Adipocyte (in vitro differentiated cells): Measurements from ENCODE around the gene MUL1.
A peak's percentile ranks its signal among the peaks of the same experiment; 100 is the strongest.

Source experiments
- DNase-seq: peaks from one replicate; pipeline ENCODE4 v3.0.0-alpha.2; 2015; ENCODE audit warnings: low read depth
- H3K27me3 ChIP-seq: replicated peaks from 2 replicates; pipeline ENCODE4 v1.7.0; 2013; ENCODE audit warnings: mild to moderate bottlenecking, low read length, moderate library complexity; ENCODE audit not compliant: control insufficient read depth, insufficient read depth
- H3K36me3 ChIP-seq: 2 replicates; pipeline ENCODE4 v1.7.0; 2013; ENCODE audit warnings: low read length, mild to moderate bottlenecking, moderate library complexity; ENCODE audit not compliant: control insufficient read depth, insufficient read depth, severe bottlenecking
- H3K4me1 ChIP-seq: 2 replicates; pipeline ENCODE4 v1.7.0; 2013; ENCODE audit warnings: mild to moderate bottlenecking, low read length, moderate library complexity; ENCODE audit not compliant: control insufficient read depth, insufficient read depth
- H3K4me3 ChIP-seq: 2 replicates; pipeline ENCODE4 v1.7.0; 2013; ENCODE audit warnings: mild to moderate bottlenecking, low read length, moderate library complexity
- H3K9ac ChIP-seq: 2 replicates; pipeline ENCODE4 v1.7.0; 2013; ENCODE audit warnings: mild to moderate bottlenecking, low read length, moderate library complexity
- H3K9me3 ChIP-seq: 2 replicates; pipeline ENCODE4 v1.7.0; 2013; ENCODE audit warnings: mild to moderate bottlenecking, low read length, moderate library complexity; ENCODE audit not compliant: control insufficient read depth

MUL1 gene

GRCh38 chr1:20507564-20508410 is at the start of gene MUL1:
Gene MUL1 (minus strand): TSS chr1:20508151. CDS start chr1:20508024, 127 bp downstream.
- H3K4me1 ChIP-seq = peaks cover 26% of the 10 kb centered on the region
- H3K36me3 ChIP-seq = peaks cover 5% of the 10 kb centered on the region
- DNase-seq = peak; percentile 97
- H3K4me3 ChIP-seq = peak within 1 kb of the TSS; percentile 94
- H3K27me3 ChIP-seq = no peaks in the 10 kb centered on the region
- peak within 1 kb of the TSS; percentile 97 for H3K9ac ChIP-seq
- H3K9me3 ChIP-seq = no peaks in the 10 kb centered on the region

GRCh38 chr1:20555758-20556120 is 47.8 kb upstream of the MUL1 start:
- DNase-seq = no peak
- Histone ChIP-seq H3K4me3 (no peak overlapping the region), H3K27me3 (peaks cover 22% of the 10 kb centered on the region), H3K36me3 (no peaks in the 10 kb centered on the region), H3K9ac (no peak overlapping the region), H3K4me1 (peaks cover 17% of the 10 kb centered on the region), H3K9me3 (no peaks in the 10 kb centered on the region)

- Histone ChIP-seq H3K27me3 (peaks cover 17% of the 10 kb centered on the region), H3K36me3 (no peaks in the 10 kb centered on the region), H3K9me3 (no peaks in the 10 kb centered on the region), H3K9ac (no peak overlapping the region), H3K4me1 (peaks cover 17% of the 10 kb centered on the region), H3K4me3 (no peak overlapping the region)
- no peak for DNase-seq
Measured at GRCh38 chr1:20555025-20555757, 47.2 kb upstream of the MUL1 start.

- H3K4me3 ChIP-seq = peak overlapping the region; percentile 58
- H3K4me1 ChIP-seq = peaks cover 17% of the 10 kb centered on the region
- no peak overlapping the region for H3K9ac ChIP-seq
- H3K27me3 ChIP-seq = peaks cover 32% of the 10 kb centered on the region
- no peaks in the 10 kb centered on the region for H3K36me3 ChIP-seq
- H3K9me3 ChIP-seq = no peaks in the 10 kb centered on the region
- peak; percentile 19 for DNase-seq
Measured at GRCh38 chr1:20552728-20553445, 44.9 kb upstream of the MUL1 start.

- H3K9ac ChIP-seq = no peak within 1 kb of the TSS
- peaks cover 17% of the 10 kb centered on the region for H3K4me1 ChIP-seq
- H3K4me3 ChIP-seq = peak within 1 kb of the TSS; percentile 58
- H3K9me3 ChIP-seq = no peaks in the 10 kb centered on the region
- peaks cover 32% of the 10 kb centered on the region for H3K27me3 ChIP-seq
- DNase-seq = peak; percentile 41
- H3K36me3 ChIP-seq = no peaks in the 10 kb centered on the region
Measured at GRCh38 chr1:20551945-20552727, 44.2 kb upstream of the MUL1 start, which contains the start of gene FAM43B. Gene FAM43B (plus strand): TSS chr1:20552573. CDS start chr1:20552974, 401 bp downstream.

GRCh38 chr1:20551161-20551560 is 43.2 kb upstream of the MUL1 start:
- H3K9ac ChIP-seq = no peak overlapping the region
- no peaks in the 10 kb centered on the region for H3K36me3 ChIP-seq
- H3K9me3 ChIP-seq = no peaks in the 10 kb centered on the region
- no peak for DNase-seq
- H3K4me3 ChIP-seq = no peak overlapping the region
- peaks cover 17% of the 10 kb centered on the region for H3K4me1 ChIP-seq
- peaks cover 32% of the 10 kb centered on the region for H3K27me3 ChIP-seq

- Histone ChIP-seq H3K36me3 (no peaks in the 10 kb centered on the region), H3K4me1 (peaks cover 4% of the 10 kb centered on the region), H3K9me3 (no peaks in the 10 kb centered on the region), H3K9ac (no peak overlapping the region), H3K27me3 (peaks cover 44% of the 10 kb centered on the region), H3K4me3 (no peak overlapping the region)
- DNase-seq = no peak
Measured at GRCh38 chr1:20546637-20547036, 38.7 kb upstream of the MUL1 start.

- H3K27me3 ChIP-seq = peaks cover 26% of the 10 kb centered on the region
- DNase-seq = no peak
Measured at GRCh38 chr1:20540281-20540680, 32.3 kb upstream of the MUL1 start.

GRCh38 chr1:20538760-20539551 is 31.0 kb upstream of the MUL1 start:
- H3K27me3 ChIP-seq = peaks cover 37% of the 10 kb centered on the region

More at GRCh38 chr1:20540281-20540680, 32.3 kb upstream of the MUL1 start:
- H3K9me3 ChIP-seq = no peaks in the 10 kb centered on the region
- H3K4me1 ChIP-seq = no peaks in the 10 kb centered on the region
- no peak overlapping the region for H3K4me3 ChIP-seq
- no peak overlapping the region for H3K9ac ChIP-seq
- H3K36me3 ChIP-seq = no peaks in the 10 kb centered on the region

GRCh38 chr1:20538227-20538626 is 30.3 kb upstream of the MUL1 start:
- Histone ChIP-seq H3K27me3 (peaks cover 42% of the 10 kb centered on the region), H3K9ac (no peak overlapping the region), H3K9me3 (no peaks in the 10 kb centered on the region), H3K36me3 (no peaks in the 10 kb centered on the region), H3K4me3 (no peak overlapping the region), H3K4me1 (no peaks in the 10 kb centered on the region)
- DNase-seq = no peak

More at GRCh38 chr1:20538760-20539551, 31.0 kb upstream of the MUL1 start:
- Histone ChIP-seq H3K4me3 (no peak overlapping the region), H3K9ac (no peak overlapping the region), H3K9me3 (no peaks in the 10 kb centered on the region), H3K36me3 (no peaks in the 10 kb centered on the region), H3K4me1 (no peaks in the 10 kb centered on the region)
- no peak for DNase-seq
